ENCODE results near the gene COX7A2L. TPM values are rescaled to one million over a fixed set of nuclear protein-coding genes. Genes with fewer than 3 reads are reported as not detected.

COX7A2L gene
- polyA plus RNA-seq, 4 donors = 188 to 234 (median 195) TPM

DNA sequence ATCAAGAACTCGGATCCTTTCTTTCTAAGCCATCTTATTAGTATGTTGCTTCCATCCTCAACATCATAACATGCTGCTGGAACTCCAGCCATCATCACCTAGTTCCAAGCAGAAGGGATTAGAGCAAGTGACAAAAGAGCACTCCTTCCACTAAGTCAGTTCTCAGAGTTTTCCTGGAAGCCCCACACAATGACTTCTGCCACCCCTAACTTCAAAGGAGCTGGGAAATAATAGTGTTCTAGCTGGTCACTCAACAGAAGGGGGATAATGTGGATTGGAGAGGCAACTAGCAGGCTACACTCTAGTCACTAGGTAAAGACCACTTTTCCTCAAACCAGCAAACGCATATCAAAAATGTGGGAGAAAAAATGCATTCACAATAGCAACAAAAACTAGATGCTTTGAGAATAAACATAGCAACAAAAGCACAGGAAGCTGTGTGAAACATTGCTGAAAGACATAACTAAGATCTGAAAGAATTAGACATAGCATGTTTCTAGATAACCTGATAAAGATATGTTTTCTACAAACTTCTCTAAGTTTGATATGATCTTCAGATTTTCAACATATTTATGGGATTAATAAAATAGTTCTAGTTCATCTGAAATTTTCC, 39.5 kb downstream of the COX7A2L start:
- no peak for DNase-seq (ENCODE audit: low read depth in 4 of 4, low spot score in 3 of 4)

DNA sequence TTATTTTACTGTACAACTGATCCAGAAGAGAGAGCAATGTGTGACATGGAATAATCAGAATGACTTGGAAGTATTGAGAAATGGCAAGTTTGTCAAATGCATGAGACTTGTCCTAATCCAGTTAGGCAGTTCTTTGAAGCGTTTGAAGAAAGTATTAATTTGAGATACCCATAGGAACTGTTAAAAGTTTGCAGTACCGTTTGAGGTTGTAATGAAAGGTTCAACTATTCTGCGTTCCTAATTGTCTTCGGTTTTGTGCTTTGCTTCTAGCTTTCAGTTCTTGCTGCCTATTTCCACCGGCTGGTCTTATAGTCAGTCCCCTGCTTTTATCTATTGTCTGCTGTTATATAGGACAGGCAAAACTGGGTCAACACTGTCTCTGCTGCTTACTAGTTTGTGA, 41.8 kb downstream of the COX7A2L start:
- no peak for DNase-seq (ENCODE audit: low read depth in 4 of 4, low spot score in 3 of 4)

DNA sequence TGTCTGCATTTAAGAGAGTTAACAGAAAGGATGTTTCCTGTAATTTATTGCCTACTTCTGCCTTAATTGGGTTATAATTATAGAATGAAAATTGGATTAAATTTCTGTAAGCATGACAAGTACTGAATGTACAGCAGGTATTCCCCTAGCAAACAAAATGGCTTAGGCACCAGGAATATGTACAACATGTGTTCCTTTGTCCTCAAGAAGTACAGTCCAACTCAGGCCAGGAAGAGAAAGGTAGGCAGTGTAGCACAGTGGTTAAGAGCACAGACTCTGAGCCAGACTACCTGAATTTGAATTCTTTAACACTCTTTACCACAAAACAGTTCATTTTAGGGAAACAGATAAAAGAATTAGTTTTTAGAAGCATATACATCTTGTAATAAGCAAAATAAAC, 43.1 kb downstream of the COX7A2L start:
- DNase-seq (ENCODE audit: low read depth in 4 of 4, low spot score in 3 of 4) = no peak

DNA sequence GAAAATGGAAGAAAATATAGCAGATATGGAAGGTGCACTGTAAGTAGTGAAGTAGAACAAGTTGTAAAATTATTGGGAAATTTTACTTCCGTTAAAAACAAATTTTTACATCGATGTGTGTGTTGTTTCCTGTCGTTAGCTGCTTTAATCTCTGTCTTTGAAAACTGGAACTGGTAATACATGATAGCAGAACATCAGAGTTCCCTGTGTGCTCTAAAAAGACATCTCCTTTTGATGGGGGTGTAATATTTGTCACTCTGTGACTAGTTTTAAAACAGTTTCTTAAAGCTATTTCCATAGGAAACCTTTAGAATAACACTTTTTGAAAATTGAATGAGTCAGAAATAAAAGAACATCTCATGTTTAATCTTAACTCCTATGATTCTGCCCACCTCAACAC, 43.5 kb downstream of the COX7A2L start:
- no peak for DNase-seq (ENCODE audit: low read depth in 4 of 4, low spot score in 3 of 4)

DNA sequence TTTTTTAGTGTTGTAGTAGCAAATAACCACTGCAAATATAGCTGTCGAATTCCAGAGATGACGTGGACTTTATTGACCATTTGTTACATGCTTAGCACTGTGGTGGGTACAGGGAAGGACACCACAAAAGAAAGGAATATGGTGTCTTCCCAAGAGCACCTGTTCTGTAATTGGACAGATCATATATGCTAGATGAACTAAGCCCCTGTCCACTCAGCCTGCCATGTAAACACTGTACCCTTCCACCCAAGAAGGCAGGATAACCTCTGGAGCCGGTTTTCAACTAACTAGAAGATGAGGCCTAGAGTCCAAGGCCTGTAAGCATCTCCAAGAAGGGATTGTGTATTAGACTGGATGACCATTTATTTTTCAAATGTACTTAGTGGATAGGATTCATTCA, 44.1 kb downstream of the COX7A2L start:
- no peak for DNase-seq (ENCODE audit: low read depth in 4 of 4, low spot score in 3 of 4)

DNA sequence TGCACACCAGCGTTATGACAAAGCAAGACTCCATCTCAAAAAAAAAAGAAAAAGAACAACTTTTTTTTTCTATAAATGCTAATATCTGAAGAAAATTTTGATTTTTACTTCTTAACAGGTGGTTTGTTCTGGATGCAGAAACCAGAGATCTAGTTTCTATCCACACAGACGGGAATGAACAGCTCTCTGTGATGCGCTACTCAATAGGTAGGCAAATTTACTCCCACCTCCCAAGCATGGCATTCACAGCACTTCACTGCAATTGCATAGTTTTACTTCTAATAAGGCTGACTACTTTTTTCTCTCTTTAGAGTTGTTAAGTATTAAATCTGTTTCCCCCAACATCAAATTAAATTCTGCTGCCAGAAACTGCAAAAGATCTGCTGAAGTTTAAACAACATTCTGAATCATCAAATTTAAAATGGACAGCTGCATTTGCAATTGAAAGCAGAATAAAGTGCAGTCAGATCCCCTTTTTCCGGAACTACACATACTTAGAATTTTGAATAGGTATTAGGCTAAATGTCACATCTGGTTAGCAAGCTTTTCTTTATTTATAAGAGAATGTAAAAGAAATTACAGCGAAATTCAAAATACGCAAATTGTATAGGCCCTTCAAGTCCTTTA, 45.1 kb downstream of the COX7A2L start:
- DNase-seq (ENCODE audit: low read depth in 4 of 4, low spot score in 3 of 4) = no peak

DNA sequence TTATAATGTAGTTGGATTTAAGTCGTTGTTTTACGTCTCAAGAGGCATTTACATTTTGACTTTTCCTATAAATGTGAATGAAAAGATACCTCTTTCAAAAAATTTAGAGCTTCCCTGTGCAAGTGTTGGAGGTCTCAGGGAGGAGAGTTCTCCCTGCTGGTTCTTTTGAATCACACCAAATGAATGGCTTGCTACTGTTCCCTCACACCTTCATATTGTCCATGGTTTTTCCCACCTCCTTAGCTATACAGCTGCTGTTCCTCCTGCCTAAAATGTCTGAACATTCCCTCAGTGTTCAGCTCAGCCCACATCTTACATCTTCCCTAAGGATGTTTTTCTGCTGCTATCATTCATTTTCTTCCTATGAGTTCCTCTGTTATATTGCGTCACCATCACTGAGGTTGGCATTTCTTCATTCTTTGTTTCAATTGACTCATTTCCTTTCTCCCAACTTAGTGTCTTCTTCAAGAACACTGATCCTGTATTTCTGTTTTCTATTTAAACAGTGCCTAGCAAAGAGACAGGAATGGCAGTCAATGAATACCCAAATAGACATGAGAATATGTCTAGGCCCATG, 46.0 kb downstream of the COX7A2L start:
- no peak for DNase-seq (ENCODE audit: low read depth in 4 of 4, low spot score in 3 of 4)

DNA sequence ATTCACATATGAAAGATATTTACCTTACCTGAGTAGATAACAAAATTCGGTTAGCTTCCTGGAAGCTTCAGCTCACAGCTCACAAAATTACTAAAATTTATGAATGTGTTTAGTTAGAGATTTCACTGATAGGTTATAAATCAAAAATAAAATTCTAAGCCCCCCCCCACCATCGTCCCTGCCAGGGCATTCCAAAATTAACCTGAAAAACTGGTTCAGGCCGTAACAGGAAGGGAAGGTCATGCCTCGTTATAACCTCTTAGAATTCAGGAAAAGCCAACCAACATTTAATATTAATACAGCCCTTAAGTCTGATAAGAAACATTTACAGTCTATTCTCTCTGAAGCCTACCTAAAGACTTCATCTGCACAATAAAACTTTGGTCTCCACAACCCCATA, 48.9 kb downstream of the COX7A2L start:
- no peak for DNase-seq (ENCODE audit: low read depth in 4 of 4, low spot score in 3 of 4)

DNA sequence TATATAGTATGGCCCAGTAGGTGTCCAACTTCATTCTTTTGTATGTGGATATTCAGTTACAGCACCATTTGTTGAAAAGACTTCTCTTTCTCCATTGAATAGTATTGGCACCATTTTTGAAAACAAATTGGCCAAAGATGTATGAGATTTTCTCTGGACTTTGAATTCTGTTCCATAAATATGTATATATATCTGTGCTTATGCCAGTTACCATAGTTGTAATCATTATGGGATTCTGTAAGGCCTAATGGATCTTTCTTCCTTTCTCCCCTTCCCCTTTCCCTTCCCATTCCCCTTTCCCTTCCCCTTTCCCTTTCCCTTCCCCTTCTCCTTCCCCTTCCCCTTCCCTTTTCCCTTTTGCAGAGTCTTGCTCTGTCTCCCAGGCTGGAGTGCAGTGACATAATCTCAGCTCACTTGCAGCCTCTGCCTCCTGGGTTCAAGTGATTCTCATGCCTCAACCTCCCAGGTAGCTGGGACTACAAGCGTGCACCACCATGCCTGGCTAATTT, 51.0 kb downstream of the COX7A2L start:
- DNase-seq (ENCODE audit: low read depth in 4 of 4, low spot score in 3 of 4) = no peak

DNA sequence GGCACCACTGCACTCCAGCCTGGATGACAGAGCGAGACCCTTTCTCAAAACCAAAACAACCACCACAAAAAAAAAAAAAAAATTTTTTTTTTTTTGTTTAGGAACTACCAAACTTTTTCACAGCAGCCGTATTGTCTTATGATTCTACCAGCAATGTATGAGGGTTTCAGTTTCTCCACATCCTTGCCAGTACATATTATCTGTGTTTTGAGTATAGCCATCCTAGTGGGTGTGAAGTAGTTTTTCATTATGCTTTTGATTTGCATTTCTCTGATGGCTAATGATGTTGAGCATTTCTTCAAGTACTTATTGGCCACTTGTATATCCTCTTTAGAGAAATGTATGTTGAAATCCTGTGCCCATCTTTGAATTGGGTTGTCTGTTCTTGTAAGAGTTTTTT, 51.7 kb downstream of the COX7A2L start:
- DNase-seq (ENCODE audit: low read depth in 4 of 4, low spot score in 3 of 4) = no peak

DNA sequence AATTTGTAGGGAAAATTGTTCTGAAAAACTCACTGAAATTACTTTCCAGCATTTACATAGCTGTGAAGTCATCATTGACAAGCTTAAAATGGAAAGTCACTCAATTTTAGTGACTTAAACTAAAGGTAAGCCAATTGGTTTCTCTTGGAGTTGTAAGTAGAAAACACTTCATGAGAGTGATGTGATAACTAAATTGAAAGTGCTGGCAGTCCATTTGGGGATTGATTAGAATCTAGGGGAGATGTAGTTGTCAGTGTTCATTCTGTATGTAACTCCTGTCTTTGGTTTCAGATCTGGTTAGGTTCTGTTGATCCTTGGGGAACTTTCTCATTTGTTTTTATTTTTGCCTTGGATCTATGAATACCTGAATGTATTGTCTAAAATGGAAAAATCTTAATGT, 53.8 kb downstream of the COX7A2L start:
- DNase-seq (ENCODE audit: low read depth in 4 of 4, low spot score in 3 of 4) = no peak

DNA sequence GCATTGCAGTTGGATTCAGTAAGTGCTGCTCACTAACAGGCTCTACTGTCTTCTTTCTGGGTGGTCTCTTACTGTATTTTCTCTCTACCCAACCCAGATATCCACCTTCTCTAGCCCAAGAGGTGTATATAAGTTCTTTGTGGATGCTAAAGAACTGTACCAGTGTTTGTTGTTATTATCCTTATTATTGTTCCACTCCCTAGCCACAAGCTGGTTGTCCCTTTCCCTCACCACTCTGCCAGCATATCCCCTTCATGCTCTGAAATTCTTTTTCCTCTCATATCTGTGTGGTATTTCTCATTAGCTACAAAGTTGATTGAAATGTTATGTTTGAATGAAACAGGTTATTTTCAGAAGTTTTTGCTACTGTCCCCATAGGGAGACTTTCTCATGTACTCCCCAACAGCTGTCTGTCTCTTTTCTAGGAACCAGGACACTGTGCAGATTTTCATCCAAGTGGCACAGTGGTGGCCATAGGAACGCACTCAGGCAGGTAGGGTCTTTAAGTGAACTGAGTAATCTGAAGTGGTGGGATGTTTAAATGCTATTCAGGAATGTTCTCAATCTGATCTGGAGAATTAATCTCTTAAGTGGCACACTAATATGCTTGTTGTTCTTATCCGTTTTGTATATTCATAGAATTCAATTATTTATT, 56.8 kb downstream of the COX7A2L start:
- DNase-seq (ENCODE audit: low read depth in 4 of 4, low spot score in 3 of 4) = no peak

DNA sequence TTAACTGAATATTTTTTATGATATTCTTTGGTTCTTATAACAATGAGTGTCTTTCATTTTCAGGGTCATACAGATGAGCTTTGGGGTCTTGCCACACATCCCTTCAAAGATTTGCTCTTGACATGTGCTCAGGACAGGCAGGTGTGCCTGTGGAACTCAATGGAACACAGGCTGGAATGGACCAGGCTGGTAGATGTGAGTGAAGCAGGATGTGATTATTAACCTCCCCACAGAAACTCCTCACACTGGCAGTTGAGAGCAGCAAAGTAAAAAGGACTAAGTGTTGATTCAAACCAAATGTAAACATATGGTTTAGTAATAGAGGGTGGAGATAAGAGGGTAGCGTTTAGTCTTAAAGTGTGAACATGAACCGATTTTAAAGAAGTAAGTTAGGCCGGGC, 57.8 kb downstream of the COX7A2L start:
- DNase-seq (ENCODE audit: low read depth in 4 of 4, low spot score in 3 of 4) = no peak

DNA sequence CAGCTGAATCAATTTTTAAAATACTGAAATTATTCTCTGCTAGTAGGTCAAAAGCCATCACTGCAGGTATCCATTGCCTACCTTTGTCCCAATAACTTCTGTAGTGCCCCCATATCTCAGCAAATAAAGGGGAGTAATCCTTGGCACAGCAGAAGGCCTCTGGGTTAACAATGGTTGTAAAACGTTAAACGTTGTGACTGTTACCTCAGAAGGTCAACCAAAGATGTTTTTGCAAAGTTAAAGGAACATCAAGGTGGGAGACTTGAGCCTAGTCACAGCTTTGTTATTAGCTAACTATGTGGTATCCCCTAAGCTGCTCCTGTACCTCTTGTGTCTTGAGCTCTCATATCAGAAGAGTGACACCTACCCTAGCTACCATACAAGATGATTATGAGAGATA, 60.5 kb downstream of the COX7A2L start:
- DNase-seq (ENCODE audit: low read depth in 4 of 4, low spot score in 3 of 4) = no peak

Other genes with a start within 250 kb of the COX7A2L start
- gene EML4, start 191.9 kb downstream of the COX7A2L start, polyA plus RNA-seq (ENCODE audit: insufficient read length in 4 of 4) = 100 to 1,000 TPM in 3 of 4 donors, 10 to 100 TPM in 1; 91.4 to 124 (median 114) TPM
- under 1 TPM; 0.47 to 0.89 (median 0.66) TPM for gene KCNG3, start 132.8 kb upstream of the COX7A2L start, polyA plus RNA-seq (ENCODE audit: insufficient read length in 4 of 4)
- 10 to 100 TPM; 57.4 to 76.6 (median 72.0) TPM for gene MTA3, start 207.4 kb upstream of the COX7A2L start, polyA plus RNA-seq (ENCODE audit: insufficient read length in 4 of 4)

All from right renal pelvis (tissue), 4 donors.